ENCODE data around the gene PIWIL4.

The PIWIL4 gene

DNA sequence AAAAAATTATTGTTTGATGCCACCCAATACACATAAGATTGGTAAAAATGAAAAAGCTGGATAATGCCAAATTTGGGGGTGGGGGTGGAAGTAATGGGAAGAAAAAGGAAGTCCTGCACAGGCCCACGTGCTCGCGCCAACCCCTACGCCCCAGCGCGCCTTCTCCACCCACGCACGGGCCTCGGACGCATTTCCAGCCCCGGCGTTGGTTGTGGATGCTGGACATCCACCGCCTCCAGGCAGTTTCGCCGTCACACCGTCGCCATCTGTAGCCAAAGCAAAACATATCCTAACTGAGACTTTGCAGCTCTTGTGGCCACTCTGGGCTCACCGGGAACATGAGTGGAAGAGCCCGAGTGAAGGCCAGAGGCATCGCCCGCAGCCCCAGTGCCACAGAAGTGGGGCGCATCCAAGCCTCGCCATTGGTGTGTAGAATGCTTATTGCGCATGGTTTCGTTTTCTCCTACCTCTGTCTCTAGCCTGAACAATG lies at the start of gene PIWIL4:
Gene PIWIL4, plus strand, starts transcription at position 188 of the 490 bp plus-strand sequence. Its CDS starts 151 bp downstream, at position 339.
- DNase-seq = no peak

DNA sequence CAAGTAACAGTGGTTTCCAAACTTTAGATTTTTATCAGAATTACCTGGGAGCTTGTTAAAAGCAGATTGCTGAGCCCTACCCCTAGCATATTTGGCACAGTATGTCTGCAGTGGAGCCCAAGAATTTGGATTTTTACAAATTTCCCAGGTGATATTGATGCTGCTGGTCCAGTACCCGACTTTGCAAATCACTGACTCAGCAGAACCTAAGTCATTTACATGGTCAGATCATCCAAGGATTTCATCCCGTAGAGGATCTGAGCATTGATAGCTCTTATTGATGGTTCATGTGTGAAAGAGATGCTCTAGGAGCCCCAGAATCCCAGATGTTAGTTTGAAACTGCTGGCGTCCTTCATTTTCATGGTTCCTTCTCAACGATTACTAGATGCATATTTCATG lies 48.9 kb upstream of the PIWIL4 start:
- DNase-seq = no peak

DNA sequence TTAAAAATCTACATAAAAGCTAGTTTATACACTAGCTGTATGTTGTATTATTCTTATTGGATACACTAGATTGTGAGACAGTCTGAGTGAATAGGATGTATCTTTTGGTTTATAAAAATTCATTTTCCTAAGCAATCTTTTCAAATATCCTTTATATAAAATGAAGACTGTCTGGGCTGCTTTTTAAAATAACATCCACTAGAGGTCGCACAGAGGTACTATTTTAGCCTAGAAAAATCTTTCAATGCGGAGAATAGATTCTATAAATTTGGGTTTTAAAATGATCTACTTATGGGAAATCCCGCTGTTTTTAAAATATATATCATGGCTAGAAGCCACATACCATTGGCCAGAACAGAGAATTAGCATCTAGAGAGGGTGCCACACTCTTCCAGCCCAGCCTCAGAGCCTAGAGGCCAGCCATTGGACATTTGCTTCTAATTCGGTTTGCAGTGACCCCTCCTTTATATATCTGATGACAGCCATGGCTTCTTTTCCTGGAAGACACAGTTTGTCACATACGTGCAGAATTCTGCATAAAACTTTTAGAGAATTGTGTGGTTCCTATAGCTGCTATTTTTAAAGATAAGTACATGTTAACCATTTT lies 47.6 kb upstream of the PIWIL4 start:
- no peak for DNase-seq

DNA sequence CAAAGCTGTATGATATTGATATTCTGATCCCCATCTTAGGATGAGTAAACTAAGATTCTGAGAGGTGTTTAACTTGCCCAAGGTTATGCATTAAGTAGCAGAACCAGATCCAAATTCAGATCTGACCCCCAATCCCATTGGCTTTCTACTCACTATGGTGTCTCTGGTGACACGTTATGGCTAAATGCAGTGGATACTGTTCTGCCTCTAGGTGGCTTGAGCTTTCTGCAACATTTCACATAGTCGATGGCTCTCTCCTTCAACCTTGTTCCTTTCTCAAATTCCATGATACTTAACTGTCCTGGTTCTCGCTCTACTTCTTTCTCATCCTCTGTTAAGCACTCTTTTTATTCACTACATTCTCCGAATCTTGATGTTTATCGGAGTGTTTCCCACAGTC lies 45.5 kb upstream of the PIWIL4 start:
- DNase-seq = no peak

DNA sequence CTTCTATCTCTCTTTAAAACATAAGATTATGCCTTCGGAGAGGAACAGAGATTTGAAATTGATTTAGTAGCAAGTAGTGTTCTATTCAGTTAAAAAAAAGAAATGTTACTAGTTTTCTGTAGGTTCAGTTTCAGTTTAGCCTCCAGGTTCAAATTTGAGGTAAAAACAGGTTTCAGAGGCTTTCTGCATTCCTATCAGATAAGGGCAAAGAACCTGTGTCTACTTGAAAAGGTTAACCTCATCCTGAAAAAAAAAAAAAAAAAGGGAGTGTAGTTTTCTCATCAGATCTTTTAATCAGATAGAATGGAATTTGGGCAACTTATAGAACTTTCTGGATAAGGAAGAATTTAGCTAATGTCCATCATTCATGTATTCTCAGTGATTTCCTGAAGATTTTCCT lies 42.8 kb upstream of the PIWIL4 start:
- DNase-seq = no peak

DNA sequence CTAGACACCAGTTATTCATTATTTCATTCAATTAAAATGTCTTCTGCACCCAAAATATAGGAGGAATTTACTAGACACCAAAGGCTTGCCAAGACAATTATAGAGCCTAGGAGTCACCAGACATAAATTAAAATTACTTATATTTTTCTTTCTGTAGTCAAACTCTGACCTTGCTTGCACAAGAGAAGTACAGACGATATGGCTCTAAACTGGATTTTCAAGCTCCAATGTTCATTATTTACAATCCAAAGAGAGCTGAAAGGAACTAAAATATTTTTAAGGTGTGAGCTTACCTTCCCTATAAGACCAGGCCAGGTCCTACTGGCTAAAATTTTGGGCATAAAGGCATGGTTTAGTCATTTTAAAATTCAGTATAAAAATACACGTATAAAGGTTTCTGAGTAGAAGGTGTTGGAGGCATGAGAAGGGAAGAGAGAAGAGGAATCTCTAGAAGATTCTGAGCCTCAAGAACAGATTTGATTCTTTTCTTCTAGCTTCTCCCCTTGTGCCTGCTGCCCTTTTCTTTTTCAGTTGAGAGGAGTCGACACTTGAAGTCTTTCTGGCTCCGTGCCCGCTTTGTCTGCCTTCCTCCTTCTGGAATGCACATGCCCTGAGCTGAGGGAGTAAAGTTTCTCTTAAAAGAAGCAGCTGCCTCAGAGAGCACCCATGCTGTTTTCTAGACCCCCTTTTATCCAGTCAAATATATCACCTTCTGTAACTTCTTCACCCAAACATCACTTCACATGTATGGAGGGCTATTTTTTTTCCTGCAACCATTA lies 41.4 kb upstream of the PIWIL4 start:
- DNase-seq = no peak

DNA sequence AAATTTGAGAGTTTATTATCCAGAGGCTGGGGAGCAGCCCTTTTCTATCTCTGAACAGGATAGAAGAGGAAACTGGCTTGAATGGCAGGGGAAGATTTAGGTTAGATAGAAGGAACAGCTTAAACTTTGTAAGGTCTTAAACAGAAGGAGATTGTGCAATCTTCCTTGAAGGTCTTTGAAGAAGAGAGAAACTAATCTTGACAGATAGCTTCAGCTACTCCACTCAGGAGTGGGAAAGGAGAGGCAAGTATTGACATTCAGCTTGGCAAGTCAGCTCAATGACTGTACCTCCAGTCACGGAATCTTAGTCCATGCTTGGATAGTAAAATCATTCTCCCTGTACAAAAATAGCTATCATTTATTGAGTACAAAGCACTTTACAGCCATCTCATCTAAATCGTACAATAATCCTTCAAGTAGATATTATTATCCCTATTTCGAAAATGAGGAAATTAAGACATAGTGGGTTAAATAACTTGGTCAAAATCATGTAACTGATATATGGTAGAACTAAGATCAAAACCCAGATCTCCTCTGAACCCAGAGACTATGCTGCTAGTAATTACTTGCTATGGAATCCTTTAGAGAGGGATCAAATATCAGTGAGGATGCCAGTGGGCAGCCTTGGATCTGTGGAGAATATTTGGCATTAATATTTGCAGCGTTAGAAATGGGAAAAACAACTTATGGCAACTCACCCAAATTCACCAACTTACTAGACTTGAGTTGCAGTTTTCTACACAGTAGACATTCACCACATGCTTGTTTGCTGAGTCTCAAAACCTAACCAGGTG lies 40.3 kb upstream of the PIWIL4 start:
- no peak for DNase-seq

DNA sequence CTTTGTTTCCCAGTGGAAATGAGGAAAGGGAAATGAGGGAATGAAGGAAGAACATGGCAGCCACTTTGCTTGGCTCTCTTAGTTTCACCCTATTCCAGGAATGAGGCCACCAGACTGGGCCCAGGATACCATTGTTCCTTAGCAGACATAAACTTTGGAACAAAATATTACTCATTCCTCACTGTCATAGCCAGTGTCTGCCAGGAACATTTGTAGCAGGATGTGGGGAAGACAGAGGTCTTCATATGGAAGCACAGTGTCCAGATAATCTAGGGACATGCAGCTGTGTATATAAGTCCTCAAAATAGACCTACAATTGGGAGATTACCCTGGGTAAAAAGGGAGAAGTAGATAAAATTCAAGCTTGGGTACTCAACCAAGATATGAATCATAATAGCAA lies 38.6 kb upstream of the PIWIL4 start:
- no peak for DNase-seq

DNA sequence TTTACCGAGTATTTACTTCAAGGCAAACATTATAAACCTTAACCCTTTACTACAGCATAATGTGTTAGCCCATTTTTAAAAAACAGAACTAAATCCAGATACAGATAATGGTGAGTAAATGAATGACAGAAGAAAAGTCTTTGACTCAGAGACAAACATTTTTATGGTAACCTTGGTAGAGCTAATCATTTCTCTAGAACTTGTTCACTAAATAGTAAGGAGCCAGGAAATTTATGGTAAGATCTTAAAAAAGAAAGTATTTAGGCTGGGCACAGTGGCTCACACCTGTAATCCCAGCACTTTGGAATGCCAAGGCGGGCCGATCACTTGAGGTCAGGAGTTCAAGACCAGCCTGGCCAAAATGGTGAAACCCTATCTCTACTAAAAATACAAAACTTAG lies 35.0 kb upstream of the PIWIL4 start:
- DNase-seq = no peak

DNA sequence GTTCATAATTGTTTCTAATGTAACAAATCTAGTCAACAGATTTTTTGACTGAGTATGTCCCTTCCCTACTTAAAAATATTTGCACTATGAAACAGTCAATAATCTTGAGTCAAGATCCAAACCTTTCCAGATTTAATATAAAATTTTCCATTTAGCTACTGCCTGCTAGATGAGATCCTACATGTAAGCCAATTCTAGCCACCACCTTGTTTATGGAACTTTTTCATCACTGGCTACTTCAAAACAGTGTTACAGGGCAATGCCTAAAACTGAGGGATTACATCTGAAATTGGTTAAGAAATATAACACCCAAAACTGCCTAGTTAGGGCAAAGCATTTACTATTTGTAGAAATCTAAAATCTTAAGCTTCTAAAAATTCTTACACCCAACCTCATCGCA lies 34.0 kb upstream of the PIWIL4 start:
- DNase-seq = no peak

DNA sequence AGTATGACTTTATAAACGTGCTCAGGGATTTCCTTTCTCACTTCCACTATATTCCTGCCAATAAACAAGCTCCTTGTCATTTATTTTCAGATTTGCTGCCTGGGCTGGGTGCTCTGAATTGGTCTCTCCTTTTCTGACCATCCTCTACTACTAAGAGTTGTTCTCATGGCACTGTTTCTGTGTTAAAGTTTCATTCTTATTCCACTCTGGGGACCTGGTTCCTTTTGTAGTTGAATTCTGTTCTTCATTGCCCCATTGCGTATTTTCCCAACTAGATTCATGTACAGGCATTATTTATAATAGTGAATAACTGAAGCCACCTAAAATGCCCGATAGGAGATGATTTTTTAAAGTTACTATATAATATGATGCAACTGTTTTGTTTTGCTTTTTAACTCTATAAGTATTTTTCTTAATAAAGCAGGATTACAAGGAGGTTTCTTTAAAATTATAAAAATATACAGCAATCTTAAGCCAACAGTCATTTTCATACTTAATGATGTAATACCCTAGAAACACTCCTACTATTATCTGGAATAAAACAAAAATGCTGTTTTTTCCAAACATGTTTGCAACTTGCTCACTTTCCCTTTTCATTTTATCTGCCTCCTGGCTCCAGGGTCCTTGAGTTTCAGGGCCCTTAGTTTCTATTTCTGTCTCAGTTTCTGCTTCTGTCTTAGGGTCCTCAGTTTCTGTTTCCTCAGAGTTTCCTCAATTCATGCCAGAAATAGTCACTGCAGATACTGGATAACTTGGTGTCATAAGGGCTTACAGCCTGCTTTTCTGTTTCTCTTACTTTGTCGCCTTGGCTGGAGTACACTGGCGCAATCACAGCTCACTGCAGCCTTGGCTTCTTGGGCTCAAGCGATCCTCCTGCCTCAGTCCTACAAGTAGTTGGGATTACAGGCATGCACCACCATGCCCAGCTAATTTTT lies 33.2 kb upstream of the PIWIL4 start:
- DNase-seq = no peak

DNA sequence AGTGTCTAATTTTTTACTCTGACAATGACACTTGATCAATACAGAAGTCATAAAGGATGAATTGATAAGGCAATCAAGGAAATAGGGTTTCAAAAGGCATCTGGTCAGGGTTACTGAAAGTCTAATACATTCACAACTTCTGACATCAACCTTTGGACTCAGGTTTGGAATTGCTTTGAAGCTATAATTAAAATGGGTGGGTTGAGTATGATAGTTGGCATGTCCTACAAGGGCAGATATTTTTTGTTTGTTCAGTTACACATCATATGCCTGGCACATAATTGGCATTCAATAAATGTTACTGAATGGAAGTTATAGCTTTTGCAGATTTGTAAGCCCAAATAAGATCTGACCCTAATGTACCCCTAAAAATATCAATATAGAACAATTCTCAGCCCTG lies 30.8 kb upstream of the PIWIL4 start:
- no peak for DNase-seq

DNA sequence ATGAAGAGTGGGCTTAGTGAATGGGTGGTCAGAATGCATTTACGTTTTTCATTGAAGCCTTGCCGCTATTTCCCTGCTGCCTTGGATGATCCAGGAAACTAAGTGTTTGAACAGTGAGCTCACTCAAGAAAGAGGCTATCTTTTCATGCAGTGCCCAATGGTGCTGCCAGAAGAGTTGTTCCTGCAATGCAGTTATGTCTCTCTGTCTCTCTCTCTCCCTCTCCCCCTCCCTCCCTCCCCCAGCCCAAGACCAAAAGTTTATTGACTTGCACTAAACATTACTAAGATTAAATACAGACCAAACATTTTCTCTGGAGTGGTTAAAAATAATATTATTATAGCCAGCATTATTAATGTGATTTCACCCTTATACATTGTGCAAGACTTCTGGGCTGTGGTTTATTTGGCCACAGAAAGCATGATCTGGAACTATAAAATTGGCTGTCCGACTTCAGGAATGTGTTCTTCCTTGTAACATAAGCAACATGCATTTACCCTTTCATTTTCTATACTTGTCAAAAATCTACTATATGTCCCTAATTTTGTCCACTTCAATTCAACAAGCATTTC lies 30.1 kb upstream of the PIWIL4 start:
- no peak for DNase-seq

DNA sequence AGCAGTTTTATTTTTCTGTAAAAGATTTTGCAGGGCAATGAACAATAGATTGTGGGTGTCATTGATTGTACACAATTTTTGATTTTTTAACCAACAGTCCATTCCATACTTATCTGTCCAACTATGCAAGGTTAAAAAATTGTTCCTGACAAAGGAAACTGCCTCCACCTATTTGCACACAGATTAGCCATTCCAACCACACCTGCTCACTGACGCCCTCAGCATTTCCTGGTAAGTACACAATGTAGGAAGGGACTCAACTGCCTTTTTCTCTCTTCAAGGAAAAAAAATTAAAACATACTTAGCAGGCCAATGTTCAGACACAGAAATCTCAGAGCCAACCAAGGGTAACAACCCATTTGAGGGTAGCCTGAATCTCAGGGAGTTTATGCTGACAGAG lies 27.7 kb upstream of the PIWIL4 start:
- DNase-seq = no peak

DNA sequence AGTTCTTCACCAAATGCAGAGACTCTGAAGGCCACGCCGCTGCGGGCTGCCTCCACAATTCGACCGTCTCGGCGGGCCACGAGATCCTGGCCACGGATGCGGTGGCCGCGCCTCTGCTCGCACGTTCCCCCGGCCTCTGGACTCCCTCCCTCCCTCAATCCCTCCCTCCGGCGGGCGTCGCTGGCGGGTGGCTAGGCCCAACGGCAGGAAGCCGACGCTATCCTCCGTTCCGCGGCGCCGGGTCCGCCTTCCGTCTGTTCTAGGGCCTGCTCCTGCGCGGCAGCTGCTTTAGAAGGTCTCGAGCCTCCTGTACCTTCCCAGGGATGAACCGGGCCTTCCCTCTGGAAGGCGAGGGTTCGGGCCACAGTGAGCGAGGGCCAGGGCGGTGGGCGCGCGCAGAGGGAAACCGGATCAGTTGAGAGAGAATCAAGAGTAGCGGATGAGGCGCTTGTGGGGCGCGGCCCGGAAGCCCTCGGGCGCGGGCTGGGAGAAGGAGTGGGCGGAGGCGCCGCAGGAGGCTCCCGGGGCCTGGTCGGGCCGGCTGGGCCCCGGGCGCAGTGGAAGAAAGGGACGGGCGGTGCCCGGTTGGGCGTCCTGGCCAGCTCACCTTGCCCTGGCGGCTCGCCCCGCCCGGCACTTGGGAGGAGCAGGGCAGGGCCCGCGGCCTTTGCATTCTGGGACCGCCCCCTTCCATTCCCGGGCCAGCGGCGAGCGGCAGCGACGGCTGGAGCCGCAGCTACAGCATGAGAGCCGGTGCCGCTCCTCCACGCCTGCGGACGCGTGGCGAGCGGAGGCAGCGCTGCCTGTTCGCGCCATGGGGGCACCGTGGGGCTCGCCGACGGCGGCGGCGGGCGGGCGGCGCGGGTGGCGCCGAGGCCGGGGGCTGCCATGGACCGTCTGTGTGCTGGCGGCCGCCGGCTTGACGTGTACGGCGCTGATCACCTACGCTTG lies 23.2 kb upstream of the PIWIL4 start, which contains the start of gene FUT4:
Gene FUT4, plus strand, starts transcription at position 227 of the 951 bp plus-strand sequence. Its CDS starts 213 bp downstream, at position 440.
- peak; percentile 85 for DNase-seq

DNA sequence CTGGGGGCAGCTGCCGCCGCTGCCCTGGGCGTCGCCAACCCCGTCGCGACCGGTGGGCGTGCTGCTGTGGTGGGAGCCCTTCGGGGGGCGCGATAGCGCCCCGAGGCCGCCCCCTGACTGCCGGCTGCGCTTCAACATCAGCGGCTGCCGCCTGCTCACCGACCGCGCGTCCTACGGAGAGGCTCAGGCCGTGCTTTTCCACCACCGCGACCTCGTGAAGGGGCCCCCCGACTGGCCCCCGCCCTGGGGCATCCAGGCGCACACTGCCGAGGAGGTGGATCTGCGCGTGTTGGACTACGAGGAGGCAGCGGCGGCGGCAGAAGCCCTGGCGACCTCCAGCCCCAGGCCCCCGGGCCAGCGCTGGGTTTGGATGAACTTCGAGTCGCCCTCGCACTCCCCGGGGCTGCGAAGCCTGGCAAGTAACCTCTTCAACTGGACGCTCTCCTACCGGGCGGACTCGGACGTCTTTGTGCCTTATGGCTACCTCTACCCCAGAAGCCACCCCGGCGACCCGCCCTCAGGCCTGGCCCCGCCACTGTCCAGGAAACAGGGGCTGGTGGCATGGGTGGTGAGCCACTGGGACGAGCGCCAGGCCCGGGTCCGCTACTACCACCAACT lies 22.4 kb upstream of the PIWIL4 start:
- no peak for DNase-seq

DNA sequence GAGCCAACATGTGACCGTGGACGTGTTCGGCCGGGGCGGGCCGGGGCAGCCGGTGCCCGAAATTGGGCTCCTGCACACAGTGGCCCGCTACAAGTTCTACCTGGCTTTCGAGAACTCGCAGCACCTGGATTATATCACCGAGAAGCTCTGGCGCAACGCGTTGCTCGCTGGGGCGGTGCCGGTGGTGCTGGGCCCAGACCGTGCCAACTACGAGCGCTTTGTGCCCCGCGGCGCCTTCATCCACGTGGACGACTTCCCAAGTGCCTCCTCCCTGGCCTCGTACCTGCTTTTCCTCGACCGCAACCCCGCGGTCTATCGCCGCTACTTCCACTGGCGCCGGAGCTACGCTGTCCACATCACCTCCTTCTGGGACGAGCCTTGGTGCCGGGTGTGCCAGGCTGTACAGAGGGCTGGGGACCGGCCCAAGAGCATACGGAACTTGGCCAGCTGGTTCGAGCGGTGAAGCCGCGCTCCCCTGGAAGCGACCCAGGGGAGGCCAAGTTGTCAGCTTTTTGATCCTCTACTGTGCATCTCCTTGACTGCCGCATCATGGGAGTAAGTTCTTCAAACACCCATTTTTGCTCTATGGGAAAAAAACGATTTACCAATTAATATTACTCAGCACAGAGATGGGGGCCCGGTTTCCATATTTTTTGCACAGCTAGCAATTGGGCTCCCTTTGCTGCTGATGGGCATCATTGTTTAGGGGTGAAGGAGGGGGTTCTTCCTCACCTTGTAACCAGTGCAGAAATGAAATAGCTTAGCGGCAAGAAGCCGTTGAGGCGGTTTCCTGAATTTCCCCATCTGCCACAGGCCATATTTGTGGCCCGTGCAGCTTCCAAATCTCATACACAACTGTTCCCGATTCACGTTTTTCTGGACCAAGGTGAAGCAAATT lies 21.7 kb upstream of the PIWIL4 start:
- DNase-seq = no peak

DNA sequence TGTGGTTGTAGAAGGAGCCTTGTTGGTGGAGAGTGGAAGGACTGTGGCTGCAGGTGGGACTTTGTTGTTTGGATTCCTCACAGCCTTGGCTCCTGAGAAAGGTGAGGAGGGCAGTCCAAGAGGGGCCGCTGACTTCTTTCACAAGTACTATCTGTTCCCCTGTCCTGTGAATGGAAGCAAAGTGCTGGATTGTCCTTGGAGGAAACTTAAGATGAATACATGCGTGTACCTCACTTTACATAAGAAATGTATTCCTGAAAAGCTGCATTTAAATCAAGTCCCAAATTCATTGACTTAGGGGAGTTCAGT lies 21.1 kb upstream of the PIWIL4 start:
- DNase-seq = no peak

DNA sequence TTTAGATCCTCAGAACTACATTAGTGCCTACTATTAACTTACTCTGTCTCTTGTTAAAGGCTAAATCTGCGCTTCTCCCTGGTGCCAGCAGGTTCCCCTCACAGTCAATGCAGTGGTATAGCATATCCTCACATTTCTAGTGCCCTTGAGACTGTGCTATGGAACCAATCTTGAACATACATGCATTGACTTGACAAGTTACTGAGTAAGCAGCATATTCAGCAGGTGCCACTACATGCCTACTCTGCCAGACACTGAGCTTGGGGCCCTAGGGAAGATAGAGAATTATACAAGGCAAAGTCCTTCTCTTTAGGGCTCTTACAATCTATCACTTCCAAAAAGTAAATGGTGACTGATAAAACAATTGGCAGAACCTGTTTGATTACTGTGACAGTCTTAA lies 20.3 kb upstream of the PIWIL4 start:
- DNase-seq = no peak

DNA sequence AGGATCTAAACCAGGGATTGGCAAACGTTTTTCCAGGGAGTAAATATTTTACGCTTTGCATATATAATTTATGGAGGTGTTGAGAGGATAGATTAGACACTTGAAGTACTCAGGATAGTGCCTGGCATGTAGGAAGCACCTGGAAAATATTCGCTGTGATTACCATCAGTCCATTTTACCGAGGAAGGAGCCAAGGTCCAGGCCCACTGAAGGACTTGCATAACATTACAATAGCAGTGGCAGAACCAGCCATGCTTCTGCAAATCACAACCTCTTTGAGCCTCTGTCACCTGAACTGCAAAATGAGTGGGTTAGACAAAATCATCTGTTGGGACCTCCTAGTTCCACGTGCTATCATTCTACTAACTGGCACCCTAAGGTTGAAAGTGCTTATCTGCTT lies 18.0 kb upstream of the PIWIL4 start:
- DNase-seq = no peak

Measured in DMS153 (cell line).